A549 (cell line): ENCODE results near the gene C12orf43.

Experiments used
- EHF ChIP-seq: fragments of 250-450 bp; sonication (Bioruptor Pico); IDR thresholded peaks from 2 replicates; pipeline ENCODE4 v1.5.0; 2020; ENCODE audit warnings: mild to moderate bottlenecking
- EP300 ChIP-seq, 2 experiments: fragments of >200 bp; sonication (Bioruptor Twin); formaldehyde crosslinking; IDR thresholded peaks; 2 replicates in 1 of 2; 3 replicates in 1 of 2; pipeline ENCODE4 v1.6.1; 2016 to 2017
- HDAC2 ChIP-seq: fragments of 200-600 bp; sonication (generic); IDR thresholded peaks from 2 replicates; pipeline ENCODE4 v1.6.1; 2016
- JUN ChIP-seq, 2 experiments: fragments of >200 bp; sonication (Bioruptor Twin); formaldehyde crosslinking; IDR thresholded peaks; 2 replicates in 1 of 2; 3 replicates in 1 of 2; pipeline ENCODE4 v1.6.1; 2016 to 2017
- KDM1A ChIP-seq: fragments of 200-600 bp; sonication (generic); IDR thresholded peaks from 2 replicates; pipeline ENCODE4 v1.6.1; 2016; ENCODE audit warnings: low read depth, mild to moderate bottlenecking
- KDM5A ChIP-seq: fragments of 200-600 bp; sonication (generic); IDR thresholded peaks from 2 replicates; pipeline ENCODE4 v1.6.1; 2016; ENCODE audit warnings: antibody characterized with exemption, mild to moderate bottlenecking
- POLR2A ChIP-seq: IDR thresholded peaks from 2 replicates; pipeline ENCODE4 v1.6.1; 2012; ENCODE audit warnings: mild to moderate bottlenecking, low read length
- RAD21 ChIP-seq, 2 experiments: fragments of >200 bp in 1 of 2; sonication (Bioruptor Twin) in 1 of 2; formaldehyde crosslinking in 1 of 2; IDR thresholded peaks in 1 of 2; conservative IDR thresholded peaks in 1 of 2; 2 replicates in 1 of 2; 3 replicates in 1 of 2; pipeline ENCODE4 v1.6.1; 2012 to 2018; ENCODE audit warnings: inconsistent platforms in 1 of 2
- RFX5 ChIP-seq: fragments of 450-650 bp; IDR thresholded peaks from 2 replicates; pipeline ENCODE4 v1.7.1; 2014; ENCODE audit warnings: antibody characterized with exemption, mild to moderate bottlenecking, moderate library complexity
- SMC3 ChIP-seq: fragments of >200 bp; sonication (Bioruptor Twin); formaldehyde crosslinking; IDR thresholded peaks from 3 replicates; pipeline ENCODE4 v1.6.1; 2018; ENCODE audit warnings: inconsistent platforms
- TF ChIP-seq, protein P1 (sequence below): fragments of >200 bp; sonication (Bioruptor Twin); formaldehyde crosslinking; IDR thresholded peaks from 3 replicates; pipeline ENCODE4 v1.5.1; 2016
- TF ChIP-seq, protein P2 (sequence below): fragments of 200-600 bp; sonication (generic); IDR thresholded peaks from 2 replicates; pipeline ENCODE4 v1.6.1; 2016; ENCODE audit warnings: antibody characterized with exemption, mild to moderate bottlenecking, moderate library complexity
- TF ChIP-seq, protein P3 (sequence below): IDR thresholded peaks from 2 replicates; pipeline ENCODE4 v1.6.1; 2012

DNA sequence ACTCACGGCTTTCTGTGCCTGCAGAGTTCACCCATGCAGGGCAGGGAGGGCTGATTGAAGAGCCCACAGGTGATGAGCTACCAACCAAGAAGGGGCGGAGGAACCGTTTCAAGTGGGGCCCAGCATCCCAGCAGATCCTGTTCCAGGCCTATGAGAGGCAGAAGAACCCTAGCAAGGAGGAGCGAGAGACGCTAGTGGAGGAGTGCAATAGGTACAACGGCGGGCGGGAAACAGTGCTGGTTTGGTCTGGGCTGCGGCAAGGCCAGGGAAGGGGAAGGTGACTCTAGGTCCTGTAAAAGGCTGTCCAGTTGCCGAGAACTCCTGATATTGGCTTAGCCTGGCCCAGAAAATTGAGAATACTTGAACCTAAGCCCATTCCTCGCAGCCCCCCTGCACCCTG, 22.8 kb downstream of the C12orf43 start:
- TF ChIP-seq KDM1A (no peak), POLR2A (no peak), EP300 (IDR thresholded peaks at IDR 0.05) (no peak), JUN (IDR thresholded peaks at IDR 0.05) (no peak), EHF (CRISPR knock-in tag) (no peak), RFX5 (no peak), KDM5A (no peak), SMC3 (no peak), RAD21 (conservative IDR thresholded peaks at IDR 0.05 in 1 of 2, IDR thresholded peaks at IDR 0.05 in 1 of 2) (no peak), HDAC2 (no peak)
- TF ChIP-seq, protein P1, sequence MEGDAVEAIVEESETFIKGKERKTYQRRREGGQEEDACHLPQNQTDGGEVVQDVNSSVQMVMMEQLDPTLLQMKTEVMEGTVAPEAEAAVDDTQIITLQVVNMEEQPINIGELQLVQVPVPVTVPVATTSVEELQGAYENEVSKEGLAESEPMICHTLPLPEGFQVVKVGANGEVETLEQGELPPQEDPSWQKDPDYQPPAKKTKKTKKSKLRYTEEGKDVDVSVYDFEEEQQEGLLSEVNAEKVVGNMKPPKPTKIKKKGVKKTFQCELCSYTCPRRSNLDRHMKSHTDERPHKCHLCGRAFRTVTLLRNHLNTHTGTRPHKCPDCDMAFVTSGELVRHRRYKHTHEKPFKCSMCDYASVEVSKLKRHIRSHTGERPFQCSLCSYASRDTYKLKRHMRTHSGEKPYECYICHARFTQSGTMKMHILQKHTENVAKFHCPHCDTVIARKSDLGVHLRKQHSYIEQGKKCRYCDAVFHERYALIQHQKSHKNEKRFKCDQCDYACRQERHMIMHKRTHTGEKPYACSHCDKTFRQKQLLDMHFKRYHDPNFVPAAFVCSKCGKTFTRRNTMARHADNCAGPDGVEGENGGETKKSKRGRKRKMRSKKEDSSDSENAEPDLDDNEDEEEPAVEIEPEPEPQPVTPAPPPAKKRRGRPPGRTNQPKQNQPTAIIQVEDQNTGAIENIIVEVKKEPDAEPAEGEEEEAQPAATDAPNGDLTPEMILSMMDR = no peak
- TF ChIP-seq, protein P2, sequence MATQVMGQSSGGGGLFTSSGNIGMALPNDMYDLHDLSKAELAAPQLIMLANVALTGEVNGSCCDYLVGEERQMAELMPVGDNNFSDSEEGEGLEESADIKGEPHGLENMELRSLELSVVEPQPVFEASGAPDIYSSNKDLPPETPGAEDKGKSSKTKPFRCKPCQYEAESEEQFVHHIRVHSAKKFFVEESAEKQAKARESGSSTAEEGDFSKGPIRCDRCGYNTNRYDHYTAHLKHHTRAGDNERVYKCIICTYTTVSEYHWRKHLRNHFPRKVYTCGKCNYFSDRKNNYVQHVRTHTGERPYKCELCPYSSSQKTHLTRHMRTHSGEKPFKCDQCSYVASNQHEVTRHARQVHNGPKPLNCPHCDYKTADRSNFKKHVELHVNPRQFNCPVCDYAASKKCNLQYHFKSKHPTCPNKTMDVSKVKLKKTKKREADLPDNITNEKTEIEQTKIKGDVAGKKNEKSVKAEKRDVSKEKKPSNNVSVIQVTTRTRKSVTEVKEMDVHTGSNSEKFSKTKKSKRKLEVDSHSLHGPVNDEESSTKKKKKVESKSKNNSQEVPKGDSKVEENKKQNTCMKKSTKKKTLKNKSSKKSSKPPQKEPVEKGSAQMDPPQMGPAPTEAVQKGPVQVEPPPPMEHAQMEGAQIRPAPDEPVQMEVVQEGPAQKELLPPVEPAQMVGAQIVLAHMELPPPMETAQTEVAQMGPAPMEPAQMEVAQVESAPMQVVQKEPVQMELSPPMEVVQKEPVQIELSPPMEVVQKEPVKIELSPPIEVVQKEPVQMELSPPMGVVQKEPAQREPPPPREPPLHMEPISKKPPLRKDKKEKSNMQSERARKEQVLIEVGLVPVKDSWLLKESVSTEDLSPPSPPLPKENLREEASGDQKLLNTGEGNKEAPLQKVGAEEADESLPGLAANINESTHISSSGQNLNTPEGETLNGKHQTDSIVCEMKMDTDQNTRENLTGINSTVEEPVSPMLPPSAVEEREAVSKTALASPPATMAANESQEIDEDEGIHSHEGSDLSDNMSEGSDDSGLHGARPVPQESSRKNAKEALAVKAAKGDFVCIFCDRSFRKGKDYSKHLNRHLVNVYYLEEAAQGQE = no peak
- TF ChIP-seq, protein P3, sequence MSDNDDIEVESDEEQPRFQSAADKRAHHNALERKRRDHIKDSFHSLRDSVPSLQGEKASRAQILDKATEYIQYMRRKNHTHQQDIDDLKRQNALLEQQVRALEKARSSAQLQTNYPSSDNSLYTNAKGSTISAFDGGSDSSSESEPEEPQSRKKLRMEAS = no peak
